HG03378 (cell line): ENCODE data around the gene NUBPL.

Experiments used
- ATAC-seq: cut with Tn5 transposase; IDR thresholded peaks from one replicate; pipeline ENCODE4 v1.9.1; 2021; ENCODE audit warnings: mild to moderate bottlenecking, moderate library complexity; ENCODE audit not compliant: unreplicated experiment

NUBPL gene

DNA sequence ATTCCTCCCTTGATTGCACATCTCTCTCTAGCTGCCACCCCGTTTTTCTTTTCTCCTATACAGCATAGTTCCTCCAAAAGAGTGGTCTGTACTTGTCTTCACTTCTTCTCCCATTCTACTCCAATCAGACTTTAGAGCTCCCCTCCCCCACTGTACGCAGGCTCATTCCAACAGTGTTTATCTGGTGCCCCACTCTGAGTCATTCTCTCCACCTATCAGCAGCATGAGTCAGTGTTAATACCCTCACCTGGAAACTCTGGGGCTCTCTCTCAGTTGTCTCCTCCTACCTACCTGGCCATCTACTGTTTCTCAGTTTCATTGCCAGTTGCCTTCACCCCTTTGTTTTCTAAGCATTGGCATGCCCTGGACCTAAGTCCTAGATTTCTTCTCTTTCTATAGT is 340.8 kb downstream of the NUBPL start:
- no peak for ATAC-seq

DNA sequence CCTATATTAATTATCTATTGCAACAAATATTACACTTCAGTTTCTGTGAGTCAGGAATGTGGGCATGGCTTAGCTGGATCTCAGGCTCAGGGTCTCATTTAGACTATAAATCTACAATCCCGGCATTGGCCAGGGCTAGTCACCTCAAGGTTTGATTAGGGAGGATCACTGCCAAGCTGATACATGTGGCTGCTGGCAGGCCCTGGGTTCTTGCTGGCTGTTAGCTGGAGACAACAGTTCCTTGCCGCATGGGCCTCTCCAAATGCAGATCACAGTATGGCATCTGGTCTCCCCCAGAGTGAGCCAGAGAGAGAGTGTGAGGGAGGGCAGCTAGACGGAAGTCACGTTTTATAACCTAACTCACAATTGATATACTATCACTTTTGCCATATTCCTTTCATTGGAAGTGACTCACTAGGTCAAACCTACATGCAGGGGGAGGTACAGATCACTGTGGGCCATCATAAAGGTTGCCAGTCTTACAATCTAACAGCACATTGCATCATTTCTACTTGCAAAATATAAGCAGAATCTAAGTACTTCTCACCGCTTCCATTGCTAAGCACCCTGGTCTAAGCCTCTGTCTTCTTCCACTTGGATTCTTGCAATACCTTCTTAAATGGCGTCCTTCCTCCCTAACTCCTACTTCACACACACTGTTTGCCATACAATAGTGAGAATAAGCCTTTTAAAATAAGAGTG is 341.9 kb downstream of the NUBPL start:
- ATAC-seq, result no peak

DNA sequence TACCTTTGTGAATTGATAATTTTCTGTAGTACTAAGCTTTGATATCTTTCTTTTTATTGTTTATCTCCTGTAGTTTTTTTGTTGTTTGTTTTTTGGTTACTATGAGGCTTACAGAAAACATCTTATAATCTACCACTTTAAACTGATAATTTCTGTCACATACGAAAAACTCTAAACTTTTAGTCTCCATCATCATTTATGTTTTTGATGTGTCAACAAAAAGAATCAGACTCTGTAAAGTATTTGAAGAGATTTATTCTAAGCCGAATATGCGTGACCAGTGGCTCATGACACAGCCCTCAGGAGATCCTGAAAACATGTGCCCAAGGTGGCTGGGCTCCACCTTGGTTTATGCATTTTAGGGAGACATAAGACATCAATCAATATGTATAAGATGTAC is 348.8 kb downstream of the NUBPL start:
- ATAC-seq, result no peak
